Neural cell (in vitro differentiated cells): ENCODE results near the gene ABCG8. TPM values are rescaled to one million over a fixed set of nuclear protein-coding genes. Genes with fewer than 3 reads are reported as not detected.

Experiments
- H2AFZ ChIP-seq: fragments of 200-600, 300-800 bp; sonication (generic), shearing (Covaris generic); 2 replicates; pipeline ENCODE4 v1.6.0; 2014; ENCODE audit warnings: low read depth, mild to moderate bottlenecking, antibody characterized with exemption, low read length, moderate library complexity
- H3F3A ChIP-seq: fragments of 200-600 bp; shearing (Covaris generic); 2 replicates; pipeline ENCODE4 v1.6.1; 2016; ENCODE audit warnings: mild to moderate bottlenecking, moderate library complexity, mixed read lengths, antibody characterized with exemption, low read length; ENCODE audit not compliant: insufficient read depth, poor library complexity, severe bottlenecking
- H3K27ac ChIP-seq: fragments of 200-600, 300-800 bp; sonication (generic), shearing (Covaris generic); 2 replicates; pipeline ENCODE4 v1.5.1; 2014; ENCODE audit warnings: mild to moderate bottlenecking, low read length, moderate library complexity
- H3K27me3 ChIP-seq: fragments of 300-800, 200-600 bp; sonication (generic), shearing (Covaris generic); 2 replicates; pipeline ENCODE4 v1.6.0; 2014; ENCODE audit warnings: mild to moderate bottlenecking, low read depth, low read length, moderate library complexity; ENCODE audit not compliant: insufficient read depth
- H3K36me3 ChIP-seq: fragments of 300-800, 200-600 bp; sonication (generic), shearing (Covaris generic); 2 replicates; pipeline ENCODE4 v1.5.1; 2014; ENCODE audit warnings: mild to moderate bottlenecking, antibody characterized with exemption, low read length, moderate library complexity; ENCODE audit not compliant: insufficient read depth
- H3K4me2 ChIP-seq: fragments of 300-800, 200-600 bp; sonication (generic), shearing (Covaris generic); 2 replicates; pipeline ENCODE4 v1.6.0; 2014; ENCODE audit warnings: mild to moderate bottlenecking, low read length
- H3K4me3 ChIP-seq: fragments of 300-800, 200-600 bp; sonication (generic), shearing (Covaris generic); 2 replicates; pipeline ENCODE4 v1.5.1; 2014; ENCODE audit warnings: mild to moderate bottlenecking, low read length, moderate library complexity
- H3K79me2 ChIP-seq: fragments of 200-600 bp; shearing (Covaris generic); replicated peaks from 2 replicates; pipeline ENCODE4 v1.6.0; 2014; ENCODE audit warnings: mild to moderate bottlenecking, low read length, moderate library complexity; ENCODE audit not compliant: insufficient read depth
- H3K9ac ChIP-seq: fragments of 300-800, 200-600 bp; sonication (generic), shearing (Covaris generic); 2 replicates; pipeline ENCODE4 v1.6.1; 2016; ENCODE audit warnings: mild to moderate bottlenecking, low read length, mixed read lengths
- H3K9me2 ChIP-seq: fragments of 200-600 bp; shearing (Covaris generic); 2 replicates; pipeline ENCODE4 v1.6.1; 2016; ENCODE audit warnings: mild to moderate bottlenecking, low read length, mixed read lengths; ENCODE audit not compliant: insufficient read depth
- H3K9me3 ChIP-seq: fragments of 200-600, 300-800 bp; sonication (generic), shearing (Covaris generic); 2 replicates; pipeline ENCODE4 v1.6.1; 2016; ENCODE audit warnings: mild to moderate bottlenecking, mixed run types, low read length, moderate library complexity, mixed read lengths
- H4K20me1 ChIP-seq: fragments of 200-600 bp; shearing (Covaris generic); 2 replicates; pipeline ENCODE4 v1.6.1; 2016; ENCODE audit warnings: mild to moderate bottlenecking, mixed run types; ENCODE audit not compliant: insufficient read depth
- CTCF ChIP-seq: fragments of 450-650 bp; IDR thresholded peaks from 2 replicates; pipeline ENCODE4 v1.5.1; 2014; ENCODE audit warnings: antibody characterized with exemption, mild to moderate bottlenecking, moderate library complexity; ENCODE audit not compliant: poor library complexity, severe bottlenecking
- EP300 ChIP-seq: fragments of 450-650 bp; conservative IDR thresholded peaks from 2 replicates; pipeline ENCODE4 v1.6.1; 2014; ENCODE audit warnings: antibody characterized with exemption, mild to moderate bottlenecking, moderate library complexity; ENCODE audit not compliant: poor library complexity, severe bottlenecking
- EZH2 ChIP-seq: fragments of 200-600, 300-800 bp; shearing (Covaris generic), sonication (generic); IDR thresholded peaks from 2 replicates; pipeline ENCODE4 v1.6.1; 2014; ENCODE audit warnings: antibody characterized with exemption, low read length, borderline replicate concordance, mild to moderate bottlenecking; ENCODE audit not compliant: insufficient read depth, poor library complexity, severe bottlenecking
- MXI1 ChIP-seq: fragments of 450-650 bp; conservative IDR thresholded peaks from 2 replicates; pipeline ENCODE4 v1.6.1; 2014; ENCODE audit warnings: antibody characterized with exemption, mild to moderate bottlenecking; ENCODE audit not compliant: poor library complexity, severe bottlenecking
- POLR2AphosphoS5 ChIP-seq: IDR thresholded peaks from 2 replicates; pipeline ENCODE4 v1.6.1; 2012
- RAD21 ChIP-seq: fragments of 450-650 bp; conservative IDR thresholded peaks from 2 replicates; pipeline ENCODE4 v1.6.1; 2014; ENCODE audit warnings: antibody characterized with exemption, mild to moderate bottlenecking, moderate library complexity
- REST ChIP-seq: IDR thresholded peaks from 2 replicates; pipeline ENCODE4 v1.6.1; 2012; ENCODE audit warnings: borderline replicate concordance
- SMC3 ChIP-seq: fragments of 450-650 bp; conservative IDR thresholded peaks from 2 replicates; pipeline ENCODE4 v1.6.1; 2014; ENCODE audit warnings: antibody characterized with exemption, mild to moderate bottlenecking, moderate library complexity; ENCODE audit not compliant: poor library complexity
- TAF1 ChIP-seq: IDR thresholded peaks from 2 replicates; pipeline ENCODE4 v1.6.1; 2012; ENCODE audit warnings: low read depth
- polyA plus RNA-seq: library from polyadenylated mRNA; depleted of rRNA; stranded (reverse); fragments of >200 nt; gene quantifications from 2 replicates; pipeline ENCODE4 v1.2.3, GENCODE V29; 2014

ABCG8 gene
- polyA plus RNA-seq, 1 donor from 2014 or later = 0.05 TPM

- Histone ChIP-seq H3K4me2 (no peak overlapping the region), H2AFZ (no peak overlapping the region), H3K9me2 (no peaks in the 10 kb centered on the region), H3K27ac (no peak overlapping the region), H3K79me2 (no peaks in the 10 kb centered on the region), H3K4me3 (no peak overlapping the region), H3K27me3 (no peaks in the 10 kb centered on the region), H3K36me3 (no peaks in the 10 kb centered on the region), H4K20me1 (no peaks in the 10 kb centered on the region), H3K9me3 (peaks cover 4% of the 10 kb centered on the region), H3K9ac (no peak overlapping the region), H3F3A (no peaks in the 10 kb centered on the region)
- no peak for TF ChIP-seq MXI1
- peak; percentile 71 for TF ChIP-seq SMC3
- peak; percentile 79 for TF ChIP-seq RAD21
- peak; percentile 76 for TF ChIP-seq CTCF
Observed at GRCh38 chr2:43877782-43878464, 39.2 kb downstream of the ABCG8 start.

- Histone ChIP-seq H3K27ac (no peak overlapping the region), H3K9me3 (peaks cover 4% of the 10 kb centered on the region)
- TF ChIP-seq EP300 = no peak
- TF ChIP-seq REST = no peak
- no peak for TF ChIP-seq SMC3
- no peak for TF ChIP-seq POLR2AphosphoS5
- TF ChIP-seq TAF1 = no peak
- TF ChIP-seq RAD21 = no peak
- TF ChIP-seq CTCF = no peak
- no peak for TF ChIP-seq MXI1
- TF ChIP-seq EZH2 = no peak
Observed at GRCh38 chr2:43879261-43879660, 40.5 kb downstream of the ABCG8 start.

More at GRCh38 chr2:43879261-43879660, 40.5 kb downstream of the ABCG8 start:
- Histone ChIP-seq H3K4me3 (no peak overlapping the region), H2AFZ (no peak overlapping the region), H4K20me1 (no peaks in the 10 kb centered on the region), H3K79me2 (no peaks in the 10 kb centered on the region), H3K9me2 (no peaks in the 10 kb centered on the region), H3F3A (no peaks in the 10 kb centered on the region), H3K36me3 (no peaks in the 10 kb centered on the region), H3K4me2 (no peak overlapping the region), H3K27me3 (no peaks in the 10 kb centered on the region), H3K9ac (no peak overlapping the region)
